Sigmoid colon (tissue), 7 donors: ENCODE data around the gene SIPA1L3. TPM values are rescaled to one million over a fixed set of nuclear protein-coding genes. Genes with fewer than 3 reads are reported as not detected.

Source experiments
- DNase-seq: peaks from one replicate; pipeline ENCODE4 v3.0.0-alpha.2; 2019
- H3K27ac ChIP-seq, 4 donors: fragments of 200-600 bp; sonication (generic); one replicate each; pipeline ENCODE4 v1.5.1; 2016 to 2019; ENCODE audit warnings: mild to moderate bottlenecking in 1 of 4
- H3K27me3 ChIP-seq, 3 donors: fragments of 200-600 bp; sonication (generic); one replicate each; pipeline ENCODE4 v1.5.1; 2019; ENCODE audit warnings: mild to moderate bottlenecking in 1 of 3
- H3K36me3 ChIP-seq, 4 donors: fragments of 200-600 bp; sonication (generic); one replicate each; pipeline ENCODE4 v1.5.1; 2016 to 2019
- H3K4me1 ChIP-seq, 4 donors: fragments of 200-600 bp; sonication (generic); one replicate each; pipeline ENCODE4 v1.5.1; 2017 to 2019
- H3K4me3 ChIP-seq, 4 donors: fragments of 200-600 bp; sonication (generic); one replicate each; pipeline ENCODE4 v1.5.1; 2017 to 2019; ENCODE audit warnings: mild to moderate bottlenecking in 2 of 4, moderate library complexity in 1 of 4
- H3K9me3 ChIP-seq, 4 donors: fragments of 200-600 bp in 3 of 4; sonication (generic) in 3 of 4; one replicate each; pipeline versions ENCODE4 v1.5.1 to v1.6.1; 2013 to 2019
- CTCF ChIP-seq, 4 experiments: fragments of 450-650 bp in 3 of 4; fragments of 200-600 bp in 1 of 4; IDR thresholded peaks; one replicate each; pipeline ENCODE4 v1.5.1; 2016 to 2019; ENCODE audit warnings: antibody characterized with exemption in 4 of 4, mild to moderate bottlenecking in 3 of 4, moderate library complexity in 2 of 4
- EP300 ChIP-seq, 4 donors: sonication (generic); formaldehyde crosslinking; IDR thresholded peaks; one replicate each; pipeline ENCODE4 v1.6.1; 2017; ENCODE audit warnings: antibody characterized with exemption in 4 of 4
- POLR2A ChIP-seq, 2 donors: fragments of 450-650 bp; IDR thresholded peaks; one replicate each; pipeline ENCODE4 v1.6.1; 2016; ENCODE audit warnings: antibody characterized with exemption in 2 of 2, mild to moderate bottlenecking in 2 of 2, moderate library complexity in 2 of 2
- POLR2AphosphoS5 ChIP-seq, 4 donors: sonication (generic); formaldehyde crosslinking; IDR thresholded peaks; one replicate each; pipeline ENCODE4 v1.6.1; 2017; ENCODE audit warnings: antibody characterized with exemption in 4 of 4
- WGBS, 2 donors: extraction: QIAGEN DNeasy Blood & Tissue Kit; methylation state at CpG; one replicate each; pipeline ENCODE4 v1.1.7; 2013; 5-methylcytosine and 5-hydroxymethylcytosine counted together
- intact Hi-C: fragments of 100-400 bp; cut with DNase I; formaldehyde crosslinking; loops from one replicate; pipeline ENCODE4 v1.15.1; 2023
- polyA plus RNA-seq, 3 donors: library from polyadenylated mRNA; stranded (reverse); fragments of 200-250 nt; gene quantifications; one replicate each; pipeline ENCODE4 v1.2.3, GENCODE V29; 2013
- total RNA-seq, 4 donors: library from RNA; depleted of rRNA; stranded (reverse); fragments of >200 nt; gene quantifications; one replicate each; pipeline ENCODE4 v1.1.0, GENCODE V29; 2016
- donor health status: healthy with polysubstance abuse.
- donor health status: Bipolar disorder and iron deficiency.
- donor health status: healthy.

The SIPA1L3 gene
- total and polyA plus RNA-seq, 7 donors: 7.7 to 47.9 (median 9.9) TPM

- H3K4me1 ChIP-seq: no peaks in the 10 kb centered on the region
- H3K27me3 ChIP-seq: no peaks in the 10 kb centered on the region
- H3K9me3 ChIP-seq: peaks cover 3 to 11% (median 10%) of the 10 kb centered on the region in 4 donors
- H3K4me3 ChIP-seq: no peak overlapping the region
- H3K36me3 ChIP-seq: peaks cover 4 to 63% (median 32%) of the 10 kb centered on the region in 4 donors
- no peak for TF ChIP-seq CTCF (IDR thresholded peaks at IDR 0.05)
- intact Hi-C loops: no loop called here
- no peak overlapping the region for H3K27ac ChIP-seq
- no peak for DNase-seq
- WGBS, 2 donors: 98% methylated on average over 7 of the region's 7 CpGs
Observed at GRCh38 chr19:38162632-38163031, 255.6 kb downstream of the SIPA1L3 start.

DNA sequence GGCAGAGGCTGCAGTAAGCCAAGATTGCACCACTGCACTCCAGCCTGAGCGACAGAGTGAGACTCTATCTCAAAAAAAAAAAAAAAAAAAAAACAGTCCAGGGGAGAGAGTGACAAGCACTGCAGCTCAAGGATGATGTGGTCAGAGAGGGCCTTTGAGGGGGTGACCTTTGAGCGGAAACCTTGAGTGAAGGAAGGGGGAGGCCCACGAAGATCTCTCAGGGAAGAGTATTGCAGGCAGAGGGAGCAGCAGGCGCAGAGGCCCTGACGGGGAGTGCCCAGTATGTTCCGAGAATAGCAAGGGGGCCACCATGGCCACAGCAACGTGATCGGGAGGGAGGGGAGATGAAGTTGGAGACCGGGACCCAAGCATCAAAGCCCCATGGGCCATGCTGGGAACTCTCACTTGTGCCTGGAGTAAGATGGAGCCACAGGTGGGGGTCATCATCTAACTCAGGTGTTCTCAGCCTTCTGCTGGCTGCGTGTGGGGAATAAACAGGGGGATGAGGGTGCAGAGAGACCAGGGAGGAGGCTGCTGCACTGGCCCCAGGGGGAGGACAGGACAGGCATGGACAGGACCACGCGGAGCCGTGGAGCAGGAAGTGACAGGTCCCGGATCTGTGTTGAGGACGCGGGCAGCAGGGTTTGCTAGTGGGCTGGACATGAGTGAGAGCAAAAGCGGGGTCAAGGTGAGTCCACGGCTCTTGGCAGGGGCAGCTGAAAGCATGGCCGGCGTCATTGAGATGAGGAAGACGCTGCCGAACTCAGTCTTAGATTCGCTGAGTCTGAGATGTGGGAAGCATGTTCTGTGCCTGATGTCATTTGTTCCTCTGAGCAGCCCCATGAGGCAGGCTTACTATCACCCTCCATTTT is 256.6 kb downstream of the SIPA1L3 start:
- intact Hi-C loops: no loop called here
- Histone ChIP-seq H3K4me1 (no peaks in the 10 kb centered on the region), H3K27ac (no peak overlapping the region), H3K4me3 (no peak overlapping the region), H3K27me3 (no peaks in the 10 kb centered on the region), H3K9me3 (peaks cover 3 to 11% (median 10%) of the 10 kb centered on the region in 4 donors), H3K36me3 (peaks cover 4 to 60% (median 32%) of the 10 kb centered on the region in 4 donors)
- no peak for DNase-seq
- TF ChIP-seq CTCF (IDR thresholded peaks at IDR 0.05) (no peak), POLR2A (IDR thresholded peaks at IDR 0.05) (no peak), POLR2AphosphoS5 (IDR thresholded peaks at IDR 0.05) (no peak), EP300 (IDR thresholded peaks at IDR 0.05) (no peak)
- WGBS, 2 donors: 96 to 98% methylated on average over 23 of the region's 23 CpGs

GRCh38 chr19:38164526-38164925 is 257.5 kb downstream of the SIPA1L3 start:
- H3K36me3 ChIP-seq: peaks cover 4 to 53% (median 32%) of the 10 kb centered on the region in 4 donors
- DNase-seq: no peak
- 97 to 98% methylated on average over 25 of the region's 25 CpGs for WGBS, 2 donors

DNA sequence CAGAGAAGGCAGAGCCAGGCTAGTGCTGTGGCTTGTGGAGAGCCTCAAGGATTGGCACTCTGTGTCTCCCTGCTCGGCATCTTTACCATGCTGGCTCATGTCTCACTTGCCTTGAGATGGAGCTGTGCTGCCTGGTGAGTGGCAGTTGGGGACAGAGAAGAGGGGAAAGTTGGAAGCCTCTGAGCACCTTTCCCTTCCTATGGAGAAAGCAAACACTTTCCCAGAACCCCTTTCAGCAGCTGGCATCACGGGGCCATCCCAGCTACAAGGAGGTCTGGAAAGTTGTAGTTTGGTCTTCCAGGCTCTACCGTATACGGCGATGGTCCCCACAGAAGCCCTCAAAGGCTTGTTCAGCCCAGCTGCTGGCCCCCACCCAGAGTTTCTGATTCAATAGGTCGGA is 258.3 kb downstream of the SIPA1L3 start:
- intact Hi-C loops: no loop called here
- no peaks in the 10 kb centered on the region for H3K27me3 ChIP-seq
- no peaks in the 10 kb centered on the region for H3K4me1 ChIP-seq
- no peak overlapping the region for H3K27ac ChIP-seq
- 98 to 99% methylated on average over 6 of the region's 6 CpGs for WGBS, 2 donors
- TF ChIP-seq CTCF (IDR thresholded peaks at IDR 0.05) (no peak), POLR2A (IDR thresholded peaks at IDR 0.05) (no peak), EP300 (IDR thresholded peaks at IDR 0.05) (no peak), POLR2AphosphoS5 (IDR thresholded peaks at IDR 0.05) (no peak)
- H3K36me3 ChIP-seq: peaks cover 4 to 51% (median 32%) of the 10 kb centered on the region in 4 donors
- DNase-seq: no peak
- peaks cover 3 to 11% (median 10%) of the 10 kb centered on the region in 4 donors for H3K9me3 ChIP-seq
- H3K4me3 ChIP-seq: no peak overlapping the region

More at GRCh38 chr19:38164526-38164925, 257.5 kb downstream of the SIPA1L3 start:
- H3K9me3 ChIP-seq: peaks cover 3 to 11% (median 10%) of the 10 kb centered on the region in 4 donors
- H3K27ac ChIP-seq: no peak overlapping the region
- H3K4me3 ChIP-seq: no peak overlapping the region
- no peak for TF ChIP-seq EP300 (IDR thresholded peaks at IDR 0.05)
- no peak for TF ChIP-seq CTCF (IDR thresholded peaks at IDR 0.05)
- TF ChIP-seq POLR2AphosphoS5 (IDR thresholded peaks at IDR 0.05): no peak
- no peak for TF ChIP-seq POLR2A (IDR thresholded peaks at IDR 0.05)
- intact Hi-C loops: no loop called here
- H3K4me1 ChIP-seq: no peaks in the 10 kb centered on the region
- H3K27me3 ChIP-seq: no peaks in the 10 kb centered on the region
